Adrenal gland (tissue), 5 donors: ENCODE results near the gene NRDC.

Source experiments
- CTCF ChIP-seq, 6 experiments: fragments of 450-650 bp in 4 of 6; fragments of 200-600 bp in 2 of 6; sonication (generic) in 1 of 6; IDR thresholded peaks; 1 replicate in 5 of 6; 2 replicates in 1 of 6; pipeline versions ENCODE4 v1.5.1 to v1.8.0; 2016 to 2021; ENCODE audit warnings: antibody characterized with exemption in 6 of 6, mild to moderate bottlenecking in 2 of 6, moderate library complexity in 1 of 6
- POLR2A ChIP-seq, 2 donors: fragments of 450-650 bp; IDR thresholded peaks; one replicate each; pipeline ENCODE4 v1.6.1; 2017; ENCODE audit warnings: antibody characterized with exemption in 2 of 2, mild to moderate bottlenecking in 2 of 2, moderate library complexity in 1 of 2
- donor health status: DM: no; HTN: no; CAD: no.

GRCh38 chr1:51829058-51829457, 49.5 kb downstream of the NRDC start:
- no peak for TF ChIP-seq CTCF (IDR thresholded peaks at IDR 0.05)
- TF ChIP-seq POLR2A (IDR thresholded peaks at IDR 0.05): no peak
